ENCODE measurements around the gene TENT5C. TPM values are rescaled to one million over a fixed set of nuclear protein-coding genes. Genes with fewer than 3 reads are reported as not detected.

Gene TENT5C
- total and polyA plus RNA-seq, 2 of the 8 experiments (the other 6 are each of a cell fraction or from before 2014, with no cell fraction given) = 0.38 to 0.99 TPM

GRCh38 chr1:117570988-117571409, 34.8 kb upstream of the TENT5C start:
- H3K18ac ChIP-seq (ENCODE audit: extremely low read depth, low read length) = no peak overlapping the region
- CTCF ChIA-PET (ENCODE audit: partially characterized antibody) = interaction anchor here (0.5 to 2.2 kb wide), 6 partner anchors 9 to 103 kb away, joined by 3 to 9 read pairs (median 5); no protein-coding TSS in a partner anchor
- no peaks in the 10 kb centered on the region for H3K9me3 ChIP-seq (ENCODE audit: insufficient read depth in 2 of 2, low read depth in 1 of 2, low read length in 1 of 2)
- no peaks in the 10 kb centered on the region for H3K79me1 ChIP-seq (ENCODE audit: low read depth, low read length)
- H2BK120ac ChIP-seq (replicated peaks; ENCODE audit: low read depth, low read length) = no peak overlapping the region
- H2BK20ac ChIP-seq (ENCODE audit: low read length) = no peak overlapping the region
- H3K9ac ChIP-seq (replicated peaks in 1 of 4; ENCODE audit: extremely low read depth in 1 of 4, low read depth in 3 of 4, low read length in 3 of 4) = no peak overlapping the region
- no peak overlapping the region for H3K4me3 ChIP-seq (ENCODE audit: extremely low read depth in 1 of 4, insufficient read depth in 2 of 4, low read depth in 3 of 4, low read length in 4 of 4)
- H4K8ac ChIP-seq (ENCODE audit: extremely low read depth, insufficient read depth, low read length) = no peak overlapping the region
- H3K4me2 ChIP-seq (ENCODE audit: insufficient read depth in 1 of 2, low read depth in 2 of 2, low read length in 2 of 2) = no peak overlapping the region
- H3K4me1 ChIP-seq (replicated peaks in 1 of 4; ENCODE audit: control insufficient read depth in 3 of 4, insufficient read depth in 4 of 4, low read length in 3 of 4) = peaks cover 0 to 9% (median 1%) of the 10 kb centered on the region in 4 experiments; a peak in 2 of 7 replicates
- no peaks in the 10 kb centered on the region for H3K36me3 ChIP-seq (ENCODE audit: control insufficient read depth in 2 of 4, insufficient read depth in 4 of 4, low read length in 3 of 4)
- no peak overlapping the region for H3K14ac ChIP-seq (ENCODE audit: insufficient read length)
- no peaks in the 10 kb centered on the region for H3K79me2 ChIP-seq (ENCODE audit: control insufficient read depth in 1 of 2, insufficient read depth in 2 of 2, low read length in 2 of 2)
- H3K27ac ChIP-seq (ENCODE audit: low read depth, low read length) = no peak overlapping the region
- no peaks in the 10 kb centered on the region for H3K23me2 ChIP-seq (ENCODE audit: low read depth, low read length)
- H3K4ac ChIP-seq (replicated peaks; ENCODE audit: insufficient read length, low read depth, low read length) = no peak overlapping the region
- no peak overlapping the region for H3K56ac ChIP-seq (replicated peaks; ENCODE audit: insufficient read length, low read depth, low read length)
- H4K5ac ChIP-seq (ENCODE audit: insufficient read length, low read depth, low read length) = no peak overlapping the region
- H2BK15ac ChIP-seq (ENCODE audit: low read length) = no peak overlapping the region
- H2BK12ac ChIP-seq (ENCODE audit: low read depth, low read length) = no peak overlapping the region
- H2AK5ac ChIP-seq (ENCODE audit: low read depth, low read length) = no peak overlapping the region
- POLR2A ChIA-PET (ENCODE audit: partially characterized antibody) = interaction anchor here (0.6 to 0.8 kb wide), 2 partner anchors 36 to 37 kb away, joined by 3 to 4 read pairs; no protein-coding TSS in a partner anchor
- H2BK5ac ChIP-seq (ENCODE audit: low read depth, low read length) = no peak overlapping the region
- TF ChIP-seq ATF2 (IDR thresholded peaks at IDR 0.05; ENCODE audit: low read length) (no peak), SP1 (IDR thresholded peaks at IDR 0.05; ENCODE audit: low read depth, low read length) (no peak), RXRA (IDR thresholded peaks at IDR 0.05; ENCODE audit: insufficient read depth, low read depth, low read length) (no peak), TAF7 (optimal IDR thresholded peaks at IDR 0.05; ENCODE audit: borderline replicate concordance, low read depth, low read length) (no peak), USF2 (IDR thresholded peaks at IDR 0.05; ENCODE audit: low read length) (no peak)
- DNase-seq (ENCODE audit: low read depth in 1 of 2, low spot score in 2 of 2) (peak in 1 of 2 experiments; percentile 38), FAIRE-seq (no peak)
- H3K23ac ChIP-seq (ENCODE audit: insufficient read length) = no peak overlapping the region
- H2AFZ ChIP-seq (ENCODE audit: low read length) = peak overlapping the region; percentile 57; the same call in 1 of the 2 replicates
- H4K20me1 ChIP-seq (replicated peaks in 1 of 2; ENCODE audit: control insufficient read depth in 1 of 2, insufficient read depth in 2 of 2, low read length in 2 of 2) = no peaks in the 10 kb centered on the region
- no peak overlapping the region for H4K91ac ChIP-seq (replicated peaks; ENCODE audit: insufficient read length, low read length)
- 65% methylated on average over 8 of the region's 8 CpGs; no CpG with 5 or more reads in 1 of the 2 experiments for WGBS, 2 experiments (ENCODE audit: extremely low coverage in 1 of 2, insufficient coverage in 1 of 2, insufficient read length in 1 of 2, insufficient replicate concordance in 2 of 2, low coverage in 1 of 2, low lambda C conversion rate in 2 of 2, missing lambda C conversion rate in 1 of 2)
- no peaks in the 10 kb centered on the region; a peak in 2 of 7 replicates for H3K27me3 ChIP-seq (replicated peaks in 1 of 4; ENCODE audit: control insufficient read depth in 3 of 4, extremely low read depth in 1 of 4, insufficient read depth in 3 of 4, low read length in 3 of 4)
